GM12878 (cell line): ENCODE measurements around the gene PHF3. TPM values are rescaled to one million over a fixed set of nuclear protein-coding genes. Genes with fewer than 3 reads are reported as not detected.

ENCODE experiments used
- ATAC-seq: fragments of 200-7000 bp; cut with Tn5 transposase; 3 replicates; pipeline ENCODE4 v1.9.1; 2020; ENCODE audit warnings: mild to moderate bottlenecking, moderate library complexity
- BruUV-seq: library from RNA; stranded (reverse); fragments of 400-500 nt; replicated peaks from 2 replicates; lab custom pipeline; 2021; lab: Mats Ljungman, UMichigan
- CTCF ChIA-PET: fragments of 300-600 bp; sonication (Branson Sonifier 250); formaldehyde crosslinking; extraction: SDS; loops from one replicate; lab custom pipeline; 2021; ENCODE audit warnings: inconsistent platforms; lab: Yijun Ruan, JAX
- POLR2A ChIA-PET: fragments of 350-600 bp; formaldehyde crosslinking; extraction: SDS; loops from one replicate; lab custom pipeline; 2021; ENCODE audit warnings: inconsistent platforms; lab: Charles Lee
- RAD21 ChIA-PET: fragments of 300-600 bp; sonication (Branson Sonifier 250); formaldehyde crosslinking; loops from one replicate; lab custom pipeline; 2023; ENCODE audit warnings: antibody characterized with exemption; ENCODE audit not compliant: unreplicated experiment; lab: Charles Lee
- SMC1A ChIA-PET: fragments of 300-600 bp; sonication (Branson Sonifier 250); formaldehyde crosslinking; loops from one replicate; lab custom pipeline; 2023; ENCODE audit not compliant: unreplicated experiment, uncharacterized antibody; lab: Charles Lee
- DNase-seq: peaks from one replicate; pipeline ENCODE4 v3.0.0-alpha.2; 2011; ENCODE audit warnings: low read depth, low spot score
- FAIRE-seq: peaks from 3 replicates; lab custom pipeline; 2011; peaks lifted over from hg19 to GRCh38; lab: Jason Lieb, UNC
- H2AFZ ChIP-seq: 2 replicates; pipeline ENCODE4 v1.6.0; 2011; ENCODE audit warnings: low read depth, low read length, control low read depth; ENCODE audit not compliant: control insufficient read depth
- H3K27ac ChIP-seq: 2 replicates; pipeline ENCODE4 v1.5.1; 2011; ENCODE audit warnings: control low read depth; ENCODE audit not compliant: control insufficient read depth, insufficient read depth
- H3K27me3 ChIP-seq, 2 experiments: replicated peaks in 1 of 2; 2 replicates each; pipeline versions ENCODE4 v1.6.0 to v1.6.1; 2011; ENCODE audit warnings: low read length in 1 of 2; ENCODE audit not compliant: control insufficient read depth in 2 of 2, insufficient read depth in 2 of 2
- H3K36me3 ChIP-seq, 2 experiments: 2 replicates each; pipeline ENCODE4 v1.5.1; 2011; ENCODE audit warnings: low read length in 1 of 2; ENCODE audit not compliant: control insufficient read depth in 2 of 2, insufficient read depth in 2 of 2
- H3K4me1 ChIP-seq: 2 replicates; pipeline ENCODE4 v1.6.1; 2011; ENCODE audit warnings: mild to moderate bottlenecking, low read length, moderate library complexity, mixed read lengths; ENCODE audit not compliant: control insufficient read depth, insufficient read depth
- H3K4me2 ChIP-seq: 2 replicates; pipeline ENCODE4 v1.6.0; 2011; ENCODE audit warnings: control low read depth; ENCODE audit not compliant: control insufficient read depth, insufficient read depth
- H3K4me3 ChIP-seq: fragments of 200-600 bp; sonication (generic); 2 replicates; pipeline ENCODE4 v1.5.1; 2016
- H3K79me2 ChIP-seq: 2 replicates; pipeline ENCODE4 v1.6.0; 2011; ENCODE audit warnings: low read length; ENCODE audit not compliant: control insufficient read depth, insufficient read depth
- H3K9ac ChIP-seq: 2 replicates; pipeline ENCODE4 v1.8.0; 2011; ENCODE audit warnings: low read length, control low read depth, mixed read lengths; ENCODE audit not compliant: control insufficient read depth, insufficient read depth
- H3K9me3 ChIP-seq: replicated peaks from 3 replicates; pipeline ENCODE4 v1.5.1; 2011; ENCODE audit warnings: mild to moderate bottlenecking, low read length; ENCODE audit not compliant: control insufficient read depth, insufficient read depth
- H4K20me1 ChIP-seq: 2 replicates; pipeline ENCODE4 v1.6.0; 2011; ENCODE audit not compliant: control insufficient read depth, insufficient read depth
- WGBS: methylation state at CpG from one replicate; pipeline ENCODE4 v1.1.6; 2016; ENCODE audit warnings: low lambda C conversion rate; ENCODE audit not compliant: insufficient replicate concordance, insufficient coverage; ENCODE audit errors: missing lambda C conversion rate; 5-methylcytosine and 5-hydroxymethylcytosine counted together
- in situ Hi-C: fragments of 300-500 bp; cut with MboI; formaldehyde crosslinking; loops from 9 replicates; pipeline ENCODE4 v1.14.3; 2018; ENCODE audit warnings: mixed read lengths
- intact Hi-C: fragments of 100-400 bp; cut with micrococcal nuclease; formaldehyde crosslinking; loops from one replicate; pipeline ENCODE4 v1.14.2; 2022; ENCODE audit not compliant: unreplicated experiment
- polyA plus RNA-seq, 11 experiments: library from polyadenylated mRNA; depleted of rRNA in 4 of 11; unstranded in 6 of 11; stranded (reverse) in 5 of 11; fragments of >200 nt; fragmentation: Nextera tagmentation in 4 of 11; fragmentation: Illumina TruSeq in 1 of 11; extraction: Ambion mirVana in 4 of 11; extraction: Trizol in 1 of 11; gene quantifications; 1 replicate in 1 of 11; 2 replicates in 10 of 11; pipeline versions ENCODE4 v1.2.1 to v1.2.3, GENCODE V29; 2011 to 2016; ENCODE audit warnings: inconsistent platforms in 2 of 11, missing spikeins in 2 of 11, low read depth in 1 of 11
- total RNA-seq, 4 experiments: library from RNA; depleted of rRNA in 3 of 4; stranded (reverse); fragments of >200 nt in 3 of 4; fragmentation: Illumina TruSeq in 1 of 4; extraction: Trizol in 1 of 4; gene quantifications; 2 replicates each; pipeline versions ENCODE4 v1.2.1 to v1.2.3, GENCODE V29; 2013 to 2021
- TF ChIP-seq, protein P1 (sequence below): fragments of 450-650 bp; formaldehyde crosslinking; IDR thresholded peaks from 2 replicates; pipeline ENCODE4 v1.4.0; 2022; ENCODE audit warnings: mild to moderate bottlenecking, moderate library complexity
- TF ChIP-seq, protein P2 (sequence below): fragments of 450-650 bp; IDR thresholded peaks from 2 replicates; pipeline ENCODE4 v1.6.1; 2016; ENCODE audit warnings: mild to moderate bottlenecking

The PHF3 gene
- total and polyA plus RNA-seq, 10 of the 15 experiments (the other 5 are each of a cell fraction or from before 2014, with no cell fraction given), result 8.3 to 61.5 (median 26.6) TPM

DNA sequence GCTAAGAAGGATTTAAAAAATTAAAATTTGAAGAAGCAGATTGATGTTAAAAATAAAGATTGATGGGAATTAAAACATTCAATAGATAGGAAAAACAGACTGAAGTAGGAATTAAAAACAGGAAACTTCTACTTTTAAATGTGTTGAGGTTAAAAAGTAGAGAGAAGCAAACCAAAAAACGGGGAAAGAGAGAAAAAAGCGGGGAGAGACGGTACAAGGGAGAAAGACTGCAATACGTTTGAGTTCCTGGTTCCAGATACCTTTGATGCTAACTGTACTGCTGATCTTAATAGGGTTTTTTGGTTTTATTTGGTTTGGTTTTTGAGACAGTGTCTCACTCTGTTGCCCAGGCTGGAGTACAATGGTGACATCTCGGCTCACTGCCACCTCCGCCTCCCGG lies 36.4 kb upstream of the PHF3 start:
- H3K9ac ChIP-seq, result no peak overlapping the region
- TF ChIP-seq, protein P1, sequence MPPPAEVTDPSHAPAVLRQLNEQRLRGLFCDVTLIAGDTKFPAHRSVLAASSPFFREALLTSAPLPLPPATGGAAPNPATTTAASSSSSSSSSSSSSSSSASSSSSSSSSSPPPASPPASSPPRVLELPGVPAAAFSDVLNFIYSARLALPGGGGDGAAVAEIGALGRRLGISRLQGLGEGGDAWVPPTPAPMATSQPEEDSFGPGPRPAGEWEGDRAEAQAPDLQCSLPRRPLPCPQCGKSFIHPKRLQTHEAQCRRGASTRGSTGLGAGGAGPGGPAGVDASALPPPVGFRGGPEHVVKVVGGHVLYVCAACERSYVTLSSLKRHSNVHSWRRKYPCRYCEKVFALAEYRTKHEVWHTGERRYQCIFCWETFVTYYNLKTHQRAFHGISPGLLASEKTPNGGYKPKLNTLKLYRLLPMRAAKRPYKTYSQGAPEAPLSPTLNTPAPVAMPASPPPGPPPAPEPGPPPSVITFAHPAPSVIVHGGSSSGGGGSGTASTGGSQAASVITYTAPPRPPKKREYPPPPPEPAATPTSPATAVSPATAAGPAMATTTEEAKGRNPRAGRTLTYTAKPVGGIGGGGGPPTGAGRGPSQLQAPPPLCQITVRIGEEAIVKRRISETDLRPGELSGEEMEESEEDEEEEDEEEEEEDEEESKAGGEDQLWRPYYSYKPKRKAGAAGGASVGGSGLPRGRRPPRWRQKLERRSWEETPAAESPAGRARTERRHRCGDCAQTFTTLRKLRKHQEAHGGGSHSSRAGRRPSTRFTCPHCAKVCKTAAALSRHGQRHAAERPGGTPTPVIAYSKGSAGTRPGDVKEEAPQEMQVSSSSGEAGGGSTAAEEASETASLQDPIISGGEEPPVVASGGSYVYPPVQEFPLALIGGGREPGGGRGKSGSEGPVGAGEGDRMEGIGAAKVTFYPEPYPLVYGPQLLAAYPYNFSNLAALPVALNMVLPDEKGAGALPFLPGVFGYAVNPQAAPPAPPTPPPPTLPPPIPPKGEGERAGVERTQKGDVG, result no peak
- TF ChIP-seq, protein P2, sequence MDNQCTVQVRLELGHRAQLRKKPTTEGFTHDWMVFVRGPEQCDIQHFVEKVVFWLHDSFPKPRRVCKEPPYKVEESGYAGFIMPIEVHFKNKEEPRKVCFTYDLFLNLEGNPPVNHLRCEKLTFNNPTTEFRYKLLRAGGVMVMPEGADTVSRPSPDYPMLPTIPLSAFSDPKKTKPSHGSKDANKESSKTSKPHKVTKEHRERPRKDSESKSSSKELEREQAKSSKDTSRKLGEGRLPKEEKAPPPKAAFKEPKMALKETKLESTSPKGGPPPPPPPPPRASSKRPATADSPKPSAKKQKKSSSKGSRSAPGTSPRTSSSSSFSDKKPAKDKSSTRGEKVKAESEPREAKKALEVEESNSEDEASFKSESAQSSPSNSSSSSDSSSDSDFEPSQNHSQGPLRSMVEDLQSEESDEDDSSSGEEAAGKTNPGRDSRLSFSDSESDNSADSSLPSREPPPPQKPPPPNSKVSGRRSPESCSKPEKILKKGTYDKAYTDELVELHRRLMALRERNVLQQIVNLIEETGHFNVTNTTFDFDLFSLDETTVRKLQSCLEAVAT, result no peak
- RAD21 ChIA-PET, result interaction anchor here (0.6 to 3.1 kb wide), 25 partner anchors 12 to 251 kb away, joined by 3 to 69 read pairs (median 7); partner anchors contain the start of gene PHF3
- peak overlapping the region; percentile 99; the same call in 1 of the 2 replicates for H2AFZ ChIP-seq
- H4K20me1 ChIP-seq, result no peaks in the 10 kb centered on the region
- no peak overlapping the region for H3K4me3 ChIP-seq
- CTCF ChIA-PET, result interaction anchor here (0.7 to 6.4 kb wide), 40 partner anchors 8 to 336 kb away, joined by 3 to 151 read pairs (median 6); no protein-coding TSS in a partner anchor
- FAIRE-seq (no peak), DNase-seq (no peak), ATAC-seq (no peak)
- BruUV-seq, result no TSS peak
- POLR2A ChIA-PET, result interaction anchor here (1.1 to 2.3 kb wide), 3 partner anchors 25 to 246 kb away, joined by 4 to 8 read pairs (median 7); no protein-coding TSS in a partner anchor
- intact Hi-C loops (loop anchor here (2.0 kb wide), 1 partner anchor 204 kb away; no protein-coding TSS in a partner anchor), in situ Hi-C loops (loop anchor here (5.0 kb wide), 2 partner anchors 163 to 247 kb away; no protein-coding TSS in a partner anchor)
- H3K79me2 ChIP-seq, result no peaks in the 10 kb centered on the region
- H3K4me2 ChIP-seq, result no peak overlapping the region
- H3K27me3 ChIP-seq, result no peaks in the 10 kb centered on the region
- no peaks in the 10 kb centered on the region for H3K9me3 ChIP-seq
- no peak overlapping the region for H3K27ac ChIP-seq
- 77% methylated on average over 7 of the region's 7 CpGs for WGBS
- H3K4me1 ChIP-seq, result peaks cover 6% of the 10 kb centered on the region
- no peaks in the 10 kb centered on the region for H3K36me3 ChIP-seq
- SMC1A ChIA-PET, result interaction anchor here (0.6 to 5.7 kb wide), 27 partner anchors 13 to 292 kb away, joined by 3 to 95 read pairs (median 5); partner anchors contain the start of gene PHF3
